DOHH2 (cell line): ENCODE measurements around the gene PRM3.

Experiments
- CTCF ChIP-seq: fragments of 200-600 bp; sonication (generic); IDR thresholded peaks from one replicate; pipeline ENCODE4 v1.5.1; 2014; ENCODE audit warnings: antibody characterized with exemption, mild to moderate bottlenecking, low read depth, low read length; ENCODE audit not compliant: poor library complexity, severe bottlenecking
- EZH2phosphoT487 ChIP-seq: fragments of 200-600 bp; sonication (generic); IDR thresholded peaks from 2 replicates; pipeline ENCODE4 v1.6.1; 2017; ENCODE audit warnings: borderline replicate concordance, mild to moderate bottlenecking, antibody characterized with exemption, low read length, moderate library complexity, mixed read lengths

DNA sequence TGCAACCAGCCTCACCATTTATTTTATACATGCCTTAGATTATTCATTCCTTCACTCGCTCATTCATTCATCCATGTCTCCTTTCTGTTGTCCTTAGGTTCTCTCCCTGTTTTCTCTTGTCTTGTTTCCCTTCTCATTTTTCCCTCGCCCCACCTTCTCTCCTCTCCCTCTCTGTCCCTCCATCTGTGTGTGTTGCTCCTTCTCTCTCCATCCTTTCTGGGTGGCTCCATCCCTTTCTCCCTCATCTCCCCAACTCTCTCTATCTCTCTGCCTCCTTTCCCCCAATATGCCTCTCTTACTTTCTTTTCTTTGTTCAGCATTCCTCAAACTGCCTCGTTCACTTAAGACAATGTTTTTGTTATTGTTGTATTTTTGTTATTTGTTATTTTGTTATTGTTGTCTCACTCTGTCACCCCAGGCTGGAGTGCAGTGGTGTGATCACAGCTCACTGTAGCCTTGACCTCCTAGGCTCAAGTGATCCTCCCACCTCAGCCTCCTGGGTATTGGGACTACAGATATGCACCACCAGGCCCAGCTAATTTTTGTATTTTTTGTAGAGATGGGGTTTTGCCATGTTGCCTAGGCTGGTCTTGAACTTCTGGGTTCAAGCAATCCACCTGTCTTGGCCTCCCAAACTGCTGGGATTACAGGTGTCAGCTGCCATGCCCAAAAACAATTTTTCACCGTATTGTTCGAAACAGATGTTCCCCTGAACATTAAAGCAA, 31.8 kb downstream of the PRM3 start:
- TF ChIP-seq CTCF (no peak), EZH2phosphoT487 (no peak)
